Muscle of arm (tissue), 12 donors: ENCODE results near the gene UNC13C. TPM values are rescaled to one million over a fixed set of nuclear protein-coding genes. Genes with fewer than 3 reads are reported as not detected.

ENCODE experiments used
- DNase-seq: peaks from one replicate; pipeline ENCODE4 v3.0.0-alpha.2; 2013
- polyA plus RNA-seq, 12 donors: library from polyadenylated mRNA; unstranded; fragments of 120-200 nt; gene quantifications; one replicate each; pipeline ENCODE4 v1.2.1, GENCODE V29; 2013; ENCODE audit not compliant: insufficient read length in 12 of 12

UNC13C gene
- polyA plus RNA-seq, 12 donors: 1.0 to 6.4 (median 3.5) TPM; not detected in 1

DNA sequence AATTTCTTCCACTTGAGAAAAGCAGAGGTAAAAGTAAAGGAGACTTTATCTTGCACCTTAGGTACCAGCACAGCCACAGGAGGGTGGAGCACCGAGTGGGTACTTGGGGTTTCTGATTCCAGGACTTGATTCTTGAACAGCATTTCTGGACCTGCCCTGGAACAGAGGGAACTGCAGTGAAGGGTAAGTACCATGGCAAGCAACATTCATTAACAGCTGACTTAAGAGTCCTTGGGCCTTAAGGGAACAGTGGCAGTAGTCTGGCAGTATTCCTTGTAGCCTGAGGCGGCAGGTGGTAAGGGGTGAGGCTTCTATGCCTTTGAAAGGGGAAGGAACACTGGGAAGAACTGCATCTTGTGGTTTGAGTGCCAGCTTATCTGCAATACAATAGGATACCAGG, 666.6 kb downstream of the UNC13C start:
- DNase-seq: no peak

DNA sequence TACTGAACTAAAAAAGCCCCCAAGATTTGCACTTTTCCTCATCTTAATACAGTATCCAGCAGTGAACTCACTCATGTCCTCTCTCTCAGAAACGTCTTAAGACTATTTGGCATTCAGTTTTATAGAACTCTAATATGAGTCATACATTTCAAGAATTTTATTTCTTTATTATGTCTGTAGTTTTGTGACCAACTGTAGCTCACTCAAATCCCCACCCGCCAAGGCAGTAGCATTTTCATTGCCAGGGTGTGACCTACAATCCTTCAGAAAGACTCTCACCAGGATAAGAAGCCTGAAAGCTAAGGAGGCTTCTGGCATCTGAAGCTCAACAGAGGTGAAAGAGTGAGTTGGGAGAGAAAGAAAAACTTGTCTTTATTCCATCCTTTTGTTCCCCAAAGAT, 681.4 kb downstream of the UNC13C start:
- no peak for DNase-seq

DNA sequence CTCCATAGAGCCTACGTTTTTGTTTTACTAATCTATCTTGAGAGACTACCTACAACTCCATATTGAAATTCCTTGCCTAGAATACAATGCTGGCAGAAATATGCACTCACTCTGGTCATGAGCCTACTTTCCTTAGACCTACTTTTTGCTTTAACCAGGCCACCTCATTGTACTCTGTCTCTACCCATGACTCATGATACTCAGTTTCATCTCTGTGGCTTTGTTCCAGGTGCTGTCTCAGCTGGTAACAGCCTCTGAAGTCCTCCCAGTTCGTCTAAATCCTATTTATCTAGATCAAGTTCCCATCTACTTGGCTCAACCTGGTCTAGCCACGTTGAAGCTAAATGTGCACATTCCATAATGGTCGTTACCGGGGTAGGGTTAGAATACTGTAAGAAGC, 682.1 kb downstream of the UNC13C start:
- no peak for DNase-seq

DNA sequence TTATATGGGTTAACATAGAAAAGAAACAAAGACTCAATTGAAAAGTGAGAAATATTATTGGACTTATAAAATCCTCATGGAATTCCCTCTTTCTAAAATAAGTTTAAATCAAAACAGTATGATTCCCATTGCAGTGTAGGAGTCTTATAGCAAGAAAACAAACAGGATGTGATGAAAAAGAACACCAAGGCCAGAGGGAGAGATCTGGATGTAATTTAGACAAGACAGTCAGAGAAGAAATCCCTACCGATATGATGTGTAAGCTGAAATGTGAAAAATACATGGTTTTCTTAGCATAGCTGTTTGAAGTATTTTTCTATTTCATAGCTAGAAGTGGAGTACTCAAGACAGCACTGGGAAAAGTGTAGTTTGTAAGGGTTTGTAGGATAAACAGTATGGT, 697.0 kb downstream of the UNC13C start:
- peak; percentile 32 for DNase-seq

DNA sequence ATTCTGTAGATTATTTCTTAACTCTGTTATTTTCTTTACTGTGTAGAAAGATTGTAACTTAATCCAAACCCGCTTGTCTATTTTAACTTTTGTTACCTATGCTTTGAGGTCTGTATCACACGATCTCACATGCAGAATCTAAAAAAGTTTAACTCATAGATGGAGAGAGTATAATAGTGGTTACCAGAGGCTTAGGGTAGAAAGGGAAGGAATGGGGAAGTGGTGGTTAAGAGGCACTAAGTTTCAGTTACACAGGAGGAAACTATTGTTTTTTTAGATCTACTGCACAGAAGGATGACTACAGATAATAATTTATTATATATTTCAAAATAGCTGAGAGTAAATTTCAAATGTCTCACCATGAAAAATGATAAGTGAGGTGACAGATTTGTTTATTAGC, 703.3 kb downstream of the UNC13C start:
- DNase-seq: no peak

Other genes with a start within 250 kb of the UNC13C start
- gene WDR72, start 218.8 kb upstream of the UNC13C start, polyA plus RNA-seq: 1 to 10 TPM in 1 of 12 donors, under 1 TPM in 9, not detected in 2; 0.17 to 1.3 (median 0.25) TPM